GM23338 (cell line): ENCODE measurements around the gene GAB1. TPM values are rescaled to one million over a fixed set of nuclear protein-coding genes. Genes with fewer than 3 reads are reported as not detected.

ENCODE experiments used
- ATAC-seq: fragments of 200-7000 bp; cut with Tn5 transposase; 3 replicates; pipeline ENCODE4 v1.9.1; 2020
- DNase-seq: peaks from one replicate; pipeline ENCODE4 v3.0.0-alpha.2; 2015; ENCODE audit warnings: low spot score
- H2AFZ ChIP-seq: fragments of 200-600 bp; sonication (generic); 2 replicates; pipeline ENCODE4 v1.8.0; 2016; ENCODE audit warnings: antibody characterized with exemption, mild to moderate bottlenecking, moderate library complexity
- H3F3A ChIP-seq: fragments of 200-600 bp; sonication (generic); replicated peaks from 2 replicates; pipeline ENCODE4 v1.8.0; 2017; ENCODE audit warnings: antibody characterized with exemption, mixed run types, low read depth
- H3K27ac ChIP-seq: fragments of 200-600 bp; sonication (generic); 2 replicates; pipeline ENCODE4 v1.6.1; 2016; ENCODE audit warnings: low read depth
- H3K27me3 ChIP-seq: fragments of 200-600 bp; sonication (generic); 2 replicates; pipeline ENCODE4 v1.8.0; 2016; ENCODE audit warnings: mild to moderate bottlenecking, mixed run types, moderate library complexity; ENCODE audit not compliant: insufficient read depth
- H3K36me3 ChIP-seq: fragments of 200-600 bp; sonication (generic); 2 replicates; pipeline ENCODE4 v1.8.0; 2016; ENCODE audit warnings: mild to moderate bottlenecking; ENCODE audit not compliant: insufficient read depth
- H3K4me1 ChIP-seq: fragments of 200-600 bp; sonication (generic); 2 replicates; pipeline ENCODE4 v1.8.0; 2016; ENCODE audit warnings: mild to moderate bottlenecking, moderate library complexity; ENCODE audit not compliant: insufficient read depth
- H3K4me2 ChIP-seq: fragments of 200-600 bp; sonication (generic); 2 replicates; pipeline ENCODE4 v1.7.1; 2017; ENCODE audit warnings: mixed run types
- H3K4me3 ChIP-seq: fragments of 200-600 bp; sonication (generic); 2 replicates; pipeline ENCODE4 v1.6.1; 2016; ENCODE audit warnings: mixed run types
- H3K79me2 ChIP-seq: fragments of 200-600 bp; sonication (generic); replicated peaks from 2 replicates; pipeline ENCODE4 v1.8.0; 2017; ENCODE audit warnings: mild to moderate bottlenecking; ENCODE audit not compliant: insufficient read depth
- H3K9me2 ChIP-seq: fragments of 200-600 bp; sonication (generic); 2 replicates; pipeline ENCODE4 v1.8.0; 2017; ENCODE audit not compliant: insufficient read depth
- H4K20me1 ChIP-seq: fragments of 200-600 bp; sonication (generic); replicated peaks from 2 replicates; pipeline ENCODE4 v1.8.0; 2017; ENCODE audit warnings: mild to moderate bottlenecking; ENCODE audit not compliant: insufficient read depth
- H3K27ac Mint-ChIP-seq: 2 replicates; pipeline ENCODE4 v1.8.0; 2020; ENCODE audit warnings: inconsistent platforms, mild to moderate bottlenecking, moderate library complexity, mixed read lengths
- H3K27me3 Mint-ChIP-seq: 3 replicates; pipeline ENCODE4 v1.8.0; 2022; ENCODE audit warnings: low read depth, mild to moderate bottlenecking, moderate library complexity, mixed read lengths, inconsistent platforms; ENCODE audit not compliant: insufficient read depth, poor library complexity
- H3K36me3 Mint-ChIP-seq: 3 replicates; pipeline ENCODE4 v1.8.0; 2021; ENCODE audit warnings: low read depth, mild to moderate bottlenecking, inconsistent platforms, moderate library complexity, mixed read lengths
- H3K4me1 Mint-ChIP-seq: 3 replicates; pipeline ENCODE4 v1.8.0; 2020; ENCODE audit warnings: mild to moderate bottlenecking, inconsistent platforms, mixed read lengths
- H3K4me3 Mint-ChIP-seq: 3 replicates; pipeline ENCODE4 v1.8.0; 2021; ENCODE audit warnings: moderate library complexity, mild to moderate bottlenecking, inconsistent platforms, mixed read lengths
- H3K9me3 Mint-ChIP-seq: 3 replicates; pipeline ENCODE4 v1.8.0; 2020; ENCODE audit warnings: moderate library complexity, mild to moderate bottlenecking, inconsistent platforms, mixed read lengths
- CREB1 ChIP-seq: fragments of 250-450 bp; sonication (Bioruptor Pico); IDR thresholded peaks from 2 replicates; pipeline ENCODE4 v1.5.0; 2020; ENCODE audit warnings: low read depth, mild to moderate bottlenecking, moderate library complexity
- CTCF ChIP-seq, 2 experiments: fragments of 200-600 bp in 1 of 2; sonication (generic) in 1 of 2; conservative IDR thresholded peaks; 2 replicates each; pipeline versions ENCODE4 v1.5.1 to v1.6.1; 2016 to 2017; ENCODE audit warnings: antibody characterized with exemption in 2 of 2, low read depth in 2 of 2, mild to moderate bottlenecking in 2 of 2, moderate library complexity in 1 of 2
- EZH2 ChIP-seq: fragments of 200-600 bp; sonication (generic); IDR thresholded peaks from one replicate; pipeline ENCODE4 v1.8.0; 2017; ENCODE audit warnings: antibody characterized with exemption, mild to moderate bottlenecking, low read depth; ENCODE audit not compliant: unreplicated experiment
- EZH2phosphoT487 ChIP-seq: fragments of 200-600 bp; sonication (generic); IDR thresholded peaks from one replicate; pipeline ENCODE4 v1.8.1; 2018; ENCODE audit warnings: antibody characterized with exemption; ENCODE audit not compliant: unreplicated experiment
- JUNB ChIP-seq: IDR thresholded peaks from one replicate; pipeline ENCODE4 v1.6.1; 2016; ENCODE audit warnings: antibody characterized with exemption; ENCODE audit not compliant: unreplicated experiment
- NANOG ChIP-seq: IDR thresholded peaks from 2 replicates; pipeline ENCODE4 v1.6.1; 2016; ENCODE audit warnings: antibody characterized with exemption, borderline replicate concordance
- POLR2AphosphoS5 ChIP-seq: IDR thresholded peaks from 2 replicates; pipeline ENCODE4 v1.6.1; 2016; ENCODE audit warnings: antibody characterized with exemption, low read depth
- REST ChIP-seq: IDR thresholded peaks from one replicate; pipeline ENCODE4 v1.6.1; 2018; ENCODE audit warnings: antibody characterized with exemption; ENCODE audit not compliant: unreplicated experiment
- STAT1 ChIP-seq: IDR thresholded peaks from one replicate; pipeline ENCODE4 v1.6.1; 2016; ENCODE audit warnings: antibody characterized with exemption; ENCODE audit not compliant: unreplicated experiment
- ZNF114 ChIP-seq: fragments of 250-450 bp; sonication (Bioruptor Pico); IDR thresholded peaks from 2 replicates; pipeline ENCODE4 v1.5.0; 2020; ENCODE audit warnings: mild to moderate bottlenecking, moderate library complexity
- ZNF331 ChIP-seq: fragments of 250-450 bp; sonication (Bioruptor Pico); IDR thresholded peaks from 2 replicates; pipeline ENCODE4 v1.5.0; 2020; ENCODE audit warnings: low read depth, mild to moderate bottlenecking, moderate library complexity
- ZNF462 ChIP-seq: fragments of 250-450 bp; sonication (Bioruptor Pico); IDR thresholded peaks from 2 replicates; pipeline ENCODE4 v1.5.0; 2020; ENCODE audit warnings: mild to moderate bottlenecking, moderate library complexity
- polyA plus RNA-seq: library from polyadenylated mRNA; unstranded; fragments of >200 nt; fragmentation: Nextera tagmentation; extraction: Ambion mirVana; gene quantifications from 2 replicates; pipeline ENCODE4 v1.2.1, GENCODE V29; 2016
- total RNA-seq: library from RNA; depleted of rRNA; stranded (reverse); fragments of >200 nt; shearing (Covaris generic); gene quantifications from 2 replicates; pipeline ENCODE4 v1.2.3, GENCODE V29; 2014
- TF ChIP-seq, protein P1 (sequence below): IDR thresholded peaks from 2 replicates; pipeline ENCODE4 v1.6.1; 2016; ENCODE audit warnings: antibody characterized with exemption

Gene GAB1
- total and polyA plus RNA-seq, 2 experiments from 2014 or later, result 4.0 to 18.4 TPM

DNA sequence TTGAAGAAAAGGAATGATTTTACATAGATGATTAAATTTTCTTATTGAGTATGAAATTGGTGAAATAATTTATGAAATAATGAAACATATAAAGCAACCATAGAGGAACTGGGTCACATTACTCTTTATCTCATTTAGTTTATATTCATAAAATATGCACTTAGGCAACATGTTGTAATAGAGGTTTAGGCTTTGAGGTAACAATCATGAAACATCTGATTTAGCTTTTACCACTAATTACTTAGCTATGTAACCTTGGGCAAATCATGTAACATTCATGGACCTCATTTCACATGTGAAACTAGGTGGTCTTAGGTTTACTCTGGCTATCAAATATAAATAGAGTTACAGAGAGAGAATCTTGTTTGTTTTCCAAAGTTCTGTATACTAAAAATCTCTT is 122.3 kb downstream of the GAB1 start:
- Histone ChIP-seq H3K4me1 (peaks cover 14% of the 10 kb centered on the region), H3K9me2 (no peaks in the 10 kb centered on the region), H3K27me3 (no peaks in the 10 kb centered on the region), H3K4me2 (no peak overlapping the region), H3K36me3 (no peaks in the 10 kb centered on the region), H2AFZ (no peak overlapping the region), H3F3A (no peaks in the 10 kb centered on the region), H4K20me1 (no peaks in the 10 kb centered on the region), H3K79me2 (no peaks in the 10 kb centered on the region), H3K27ac (no peak overlapping the region), H3K4me3 (no peak overlapping the region)
- ATAC-seq, result no peak
- Mint-ChIP-seq H3K4me3 (no peak overlapping the region), H3K27ac (no peak overlapping the region), H3K9me3 (no peaks in the 10 kb centered on the region), H3K4me1 (peaks cover 15% of the 10 kb centered on the region; the same call in 2 of the 3 replicates), H3K36me3 (peaks cover 6% of the 10 kb centered on the region; the same call in 2 of the 3 replicates), H3K27me3 (no peaks in the 10 kb centered on the region)
- no peak for TF ChIP-seq EZH2
- no peak for TF ChIP-seq JUNB
- TF ChIP-seq STAT1, result no peak
- TF ChIP-seq ZNF114, result no peak
- no peak for TF ChIP-seq ZNF331 (CRISPR knock-in tag)
- TF ChIP-seq ZNF462 (CRISPR knock-in tag), result no peak
- TF ChIP-seq CREB1 (CRISPR knock-in tag), result no peak
- no peak for TF ChIP-seq EZH2phosphoT487
- no peak for TF ChIP-seq NANOG
- TF ChIP-seq REST, result no peak
- TF ChIP-seq POLR2AphosphoS5, result no peak
- TF ChIP-seq CTCF (conservative IDR thresholded peaks at IDR 0.05; ENCODE audit: low read depth in 2 of 2), result no peak
- TF ChIP-seq, protein P1, sequence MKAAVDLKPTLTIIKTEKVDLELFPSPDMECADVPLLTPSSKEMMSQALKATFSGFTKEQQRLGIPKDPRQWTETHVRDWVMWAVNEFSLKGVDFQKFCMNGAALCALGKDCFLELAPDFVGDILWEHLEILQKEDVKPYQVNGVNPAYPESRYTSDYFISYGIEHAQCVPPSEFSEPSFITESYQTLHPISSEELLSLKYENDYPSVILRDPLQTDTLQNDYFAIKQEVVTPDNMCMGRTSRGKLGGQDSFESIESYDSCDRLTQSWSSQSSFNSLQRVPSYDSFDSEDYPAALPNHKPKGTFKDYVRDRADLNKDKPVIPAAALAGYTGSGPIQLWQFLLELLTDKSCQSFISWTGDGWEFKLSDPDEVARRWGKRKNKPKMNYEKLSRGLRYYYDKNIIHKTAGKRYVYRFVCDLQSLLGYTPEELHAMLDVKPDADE, result no peak
- DNase-seq, result no peak
